Measurements from ENCODE around the gene TRPM3.

DNA sequence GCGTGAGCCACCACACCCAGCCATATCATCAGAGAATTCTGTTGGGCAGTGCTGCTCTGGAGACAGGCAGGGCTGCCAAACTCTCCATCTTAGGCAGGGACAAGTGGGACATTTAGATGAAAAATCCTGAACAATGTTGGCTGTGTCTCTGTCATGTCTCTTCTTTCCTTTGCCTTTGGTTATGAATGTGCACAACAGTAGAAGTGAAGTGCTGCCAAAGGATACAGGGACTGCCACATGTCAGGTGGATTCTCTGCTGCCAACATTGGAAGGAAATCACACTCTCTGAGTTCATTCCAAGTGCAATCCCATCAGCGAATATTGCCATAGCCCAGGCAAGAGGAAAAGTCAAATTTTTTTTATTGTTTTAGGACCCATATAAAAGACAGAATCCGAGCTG is 348.8 kb downstream of the TRPM3 start:
- TF ChIP-seq, protein P1, sequence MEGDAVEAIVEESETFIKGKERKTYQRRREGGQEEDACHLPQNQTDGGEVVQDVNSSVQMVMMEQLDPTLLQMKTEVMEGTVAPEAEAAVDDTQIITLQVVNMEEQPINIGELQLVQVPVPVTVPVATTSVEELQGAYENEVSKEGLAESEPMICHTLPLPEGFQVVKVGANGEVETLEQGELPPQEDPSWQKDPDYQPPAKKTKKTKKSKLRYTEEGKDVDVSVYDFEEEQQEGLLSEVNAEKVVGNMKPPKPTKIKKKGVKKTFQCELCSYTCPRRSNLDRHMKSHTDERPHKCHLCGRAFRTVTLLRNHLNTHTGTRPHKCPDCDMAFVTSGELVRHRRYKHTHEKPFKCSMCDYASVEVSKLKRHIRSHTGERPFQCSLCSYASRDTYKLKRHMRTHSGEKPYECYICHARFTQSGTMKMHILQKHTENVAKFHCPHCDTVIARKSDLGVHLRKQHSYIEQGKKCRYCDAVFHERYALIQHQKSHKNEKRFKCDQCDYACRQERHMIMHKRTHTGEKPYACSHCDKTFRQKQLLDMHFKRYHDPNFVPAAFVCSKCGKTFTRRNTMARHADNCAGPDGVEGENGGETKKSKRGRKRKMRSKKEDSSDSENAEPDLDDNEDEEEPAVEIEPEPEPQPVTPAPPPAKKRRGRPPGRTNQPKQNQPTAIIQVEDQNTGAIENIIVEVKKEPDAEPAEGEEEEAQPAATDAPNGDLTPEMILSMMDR (IDR thresholded peaks at IDR 0.05; ENCODE audit: low read depth, low read length): no peak
- TF ChIP-seq EZH2phosphoT487 (IDR thresholded peaks at IDR 0.05; ENCODE audit: low read depth): no peak

Data from OCI-LY3 (cell line).